Neuronal stem cell (in vitro differentiated cells): ENCODE results near the gene SAG.

Source experiments
- DNase-seq: peaks from one replicate; pipeline ENCODE4 v3.0.0-alpha.2; 2013; ENCODE audit warnings: low spot score
- H2AFZ ChIP-seq: one replicate; pipeline ENCODE4 v1.6.1; 2013; ENCODE audit warnings: mild to moderate bottlenecking, low read length, inconsistent platforms
- H2AK5ac ChIP-seq: 2 replicates; pipeline ENCODE4 v1.6.1; 2013; ENCODE audit warnings: low read depth, mild to moderate bottlenecking, inconsistent platforms, low read length, moderate library complexity, mixed read lengths
- H2BK120ac ChIP-seq: 2 replicates; pipeline ENCODE4 v1.6.1; 2013; ENCODE audit warnings: low read depth, mild to moderate bottlenecking, inconsistent platforms, low read length, moderate library complexity, mixed read lengths
- H2BK12ac ChIP-seq: one replicate; pipeline ENCODE4 v1.6.1; 2013; ENCODE audit warnings: low read length, inconsistent platforms
- H2BK15ac ChIP-seq: 2 replicates; pipeline ENCODE4 v1.6.1; 2013; ENCODE audit warnings: mild to moderate bottlenecking, low read length, inconsistent platforms, mixed read lengths
- H2BK5ac ChIP-seq: one replicate; pipeline ENCODE4 v1.6.1; 2013; ENCODE audit warnings: inconsistent platforms, mild to moderate bottlenecking, low read length, moderate library complexity
- H3K14ac ChIP-seq: one replicate; pipeline ENCODE4 v1.6.1; 2013; ENCODE audit warnings: low read length, inconsistent platforms
- H3K18ac ChIP-seq: 2 replicates; pipeline ENCODE4 v1.6.1; 2013; ENCODE audit warnings: low read length, inconsistent platforms
- H3K23ac ChIP-seq: 2 replicates; pipeline ENCODE4 v1.6.1; 2013; ENCODE audit warnings: low read depth, mild to moderate bottlenecking, mixed read lengths, low read length, inconsistent platforms; ENCODE audit not compliant: poor library complexity
- H3K27ac ChIP-seq: replicated peaks from 3 replicates; pipeline ENCODE4 v1.5.1; 2013; ENCODE audit warnings: low read length, inconsistent platforms
- H3K27me3 ChIP-seq, 3 experiments: 2 replicates each; pipeline ENCODE4 v1.6.1; 2013; ENCODE audit warnings: low read length in 3 of 3, mild to moderate bottlenecking in 2 of 3, inconsistent platforms in 1 of 3, low read depth in 1 of 3, mixed read lengths in 1 of 3, moderate library complexity in 1 of 3; ENCODE audit not compliant: control insufficient read depth in 3 of 3, insufficient read depth in 3 of 3
- H3K36me3 ChIP-seq, 2 donors: replicated peaks in 1 of 2; 2 replicates each; pipeline ENCODE4 v1.6.1; 2013; ENCODE audit warnings: low read length in 2 of 2; ENCODE audit not compliant: control insufficient read depth in 2 of 2, insufficient read depth in 2 of 2
- H3K4ac ChIP-seq: 2 replicates; pipeline ENCODE4 v1.6.1; 2013; ENCODE audit warnings: inconsistent platforms, mild to moderate bottlenecking, low read length, moderate library complexity
- H3K4me1 ChIP-seq, 2 donors: 1 replicate in 1 of 2; 2 replicates in 1 of 2; pipeline ENCODE4 v1.6.1; 2013; ENCODE audit warnings: low read length in 2 of 2, low read depth in 1 of 2; ENCODE audit not compliant: control insufficient read depth in 2 of 2, insufficient read depth in 1 of 2
- H3K4me2 ChIP-seq: one replicate; pipeline ENCODE4 v1.6.1; 2013; ENCODE audit warnings: mild to moderate bottlenecking, low read length, inconsistent platforms; ENCODE audit not compliant: insufficient read depth, poor library complexity, severe bottlenecking
- H3K4me3 ChIP-seq, 2 donors: 2 replicates each; pipeline ENCODE4 v1.5.1; 2013; ENCODE audit warnings: low read length in 2 of 2, mild to moderate bottlenecking in 2 of 2, inconsistent platforms in 1 of 2, moderate library complexity in 1 of 2
- H3K79me1 ChIP-seq: one replicate; pipeline ENCODE4 v1.6.1; 2013; ENCODE audit warnings: low read depth, mild to moderate bottlenecking, inconsistent platforms, low read length, moderate library complexity
- H3K9ac ChIP-seq: one replicate; pipeline ENCODE4 v1.6.1; 2013; ENCODE audit warnings: mild to moderate bottlenecking, low read depth, low read length, inconsistent platforms; ENCODE audit not compliant: poor library complexity
- H3K9me3 ChIP-seq, 2 donors: replicated peaks in 1 of 2; 2 replicates each; pipeline versions ENCODE3 to v1.6.1; 2013; ENCODE audit warnings: low read length in 2 of 2, mild to moderate bottlenecking in 2 of 2, inconsistent platforms in 1 of 2, low read depth in 1 of 2, mixed read lengths in 1 of 2, moderate library complexity in 1 of 2; ENCODE audit not compliant: control insufficient read depth in 2 of 2, insufficient read depth in 1 of 2
- H4K8ac ChIP-seq: one replicate; pipeline ENCODE4 v1.6.1; 2013; ENCODE audit warnings: low read depth, mild to moderate bottlenecking, inconsistent platforms, low read length, moderate library complexity
- H4K91ac ChIP-seq: one replicate; pipeline ENCODE4 v1.6.1; 2013; ENCODE audit warnings: low read length, low read depth, mild to moderate bottlenecking, inconsistent platforms; ENCODE audit not compliant: poor library complexity
- WGBS, 2 donors: extraction: QIAGEN DNeasy Blood & Tissue Kit; methylation state at CpG; one replicate each; pipeline ENCODE4 v1.1.7; 2013; ENCODE audit warnings: missing lambda C conversion rate in 2 of 2, mixed read lengths in 1 of 2; ENCODE audit not compliant: insufficient read length in 2 of 2, insufficient replicate concordance in 1 of 2; ENCODE audit errors: extremely low coverage in 2 of 2; 5-methylcytosine and 5-hydroxymethylcytosine counted together

SAG gene

GRCh38 chr2:233375490-233376314, 68.1 kb downstream of the SAG start:
- no peak overlapping the region for H3K4ac ChIP-seq
- no CpG with 5 or more reads among the region's 10 CpGs for WGBS, 2 donors

GRCh38 chr2:233379034-233379433, 71.4 kb downstream of the SAG start:
- H3K4me1 ChIP-seq: peaks cover 0 to 9% of the 10 kb centered on the region in 2 donors
- H3K4ac ChIP-seq: no peak overlapping the region
- no peak overlapping the region for H2AK5ac ChIP-seq
- no peak overlapping the region for H4K8ac ChIP-seq
- no peak overlapping the region for H3K9ac ChIP-seq
- no peaks in the 10 kb centered on the region for H3K27me3 ChIP-seq
- no peak overlapping the region for H2BK120ac ChIP-seq
- no peak for DNase-seq
- H3K36me3 ChIP-seq: peaks cover 0 to 5% of the 10 kb centered on the region in 2 donors
- no peak overlapping the region for H3K18ac ChIP-seq
- H2AFZ ChIP-seq: no peak overlapping the region
- H3K14ac ChIP-seq: no peak overlapping the region
- no peak overlapping the region for H2BK5ac ChIP-seq
- no peak overlapping the region for H4K91ac ChIP-seq
- no peak overlapping the region for H3K23ac ChIP-seq
- H3K4me3 ChIP-seq: no peak overlapping the region
- no peaks in the 10 kb centered on the region for H3K9me3 ChIP-seq
- no peak overlapping the region for H3K4me2 ChIP-seq
- no peak overlapping the region for H2BK15ac ChIP-seq
- H3K79me1 ChIP-seq: no peaks in the 10 kb centered on the region
- WGBS, 2 donors: no CpG with 5 or more reads among the region's 6 CpGs
- no peak overlapping the region for H3K27ac ChIP-seq
- no peak overlapping the region for H2BK12ac ChIP-seq

More at GRCh38 chr2:233375490-233376314, 68.1 kb downstream of the SAG start:
- Histone ChIP-seq H3K27ac (no peak overlapping the region), H2AK5ac (no peak overlapping the region), H3K27me3 (no peaks in the 10 kb centered on the region), H2BK15ac (no peak overlapping the region), H3K79me1 (no peaks in the 10 kb centered on the region), H2BK5ac (no peak overlapping the region), H3K9ac (peak overlapping the region; percentile 14), H3K4me3 (no peak overlapping the region), H3K18ac (no peak overlapping the region), H4K8ac (no peak overlapping the region), H2BK12ac (no peak overlapping the region), H3K9me3 (peaks cover 0 to 3% of the 10 kb centered on the region in 2 donors), H3K36me3 (peaks cover 0 to 14% of the 10 kb centered on the region in 2 donors), H4K91ac (no peak overlapping the region), H3K23ac (no peak overlapping the region), H2AFZ (no peak overlapping the region), H2BK120ac (no peak overlapping the region), H3K4me2 (no peak overlapping the region), H3K14ac (peak overlapping the region; percentile 65), H3K4me1 (peaks cover 0 to 9% of the 10 kb centered on the region in 2 donors)
- no peak for DNase-seq

- H2BK5ac ChIP-seq: no peak overlapping the region
- no CpG with 5 or more reads among the region's 1 CpG for WGBS, 2 donors
- H3K14ac ChIP-seq: no peak overlapping the region
- H2BK120ac ChIP-seq: no peak overlapping the region
- no peak for DNase-seq
- peaks cover 0 to 13% of the 10 kb centered on the region in 2 donors for H3K4me1 ChIP-seq
- no peak overlapping the region for H3K9ac ChIP-seq
- no peak overlapping the region for H3K4me3 ChIP-seq
- H3K79me1 ChIP-seq: peaks cover under 1% of the 10 kb centered on the region
- H3K9me3 ChIP-seq: no peaks in the 10 kb centered on the region
- no peak overlapping the region for H3K18ac ChIP-seq
- H3K4me2 ChIP-seq: no peak overlapping the region
- no peak overlapping the region for H2AK5ac ChIP-seq
- H3K27me3 ChIP-seq: no peaks in the 10 kb centered on the region
- H2AFZ ChIP-seq: no peak overlapping the region
- no peak overlapping the region for H3K27ac ChIP-seq
- H2BK12ac ChIP-seq: no peak overlapping the region
- peaks cover 0 to 5% of the 10 kb centered on the region in 2 donors for H3K36me3 ChIP-seq
- no peak overlapping the region for H2BK15ac ChIP-seq
- no peak overlapping the region for H3K4ac ChIP-seq
- no peak overlapping the region for H4K8ac ChIP-seq
- H4K91ac ChIP-seq: no peak overlapping the region
- no peak overlapping the region for H3K23ac ChIP-seq
These were observed 71.8 kb downstream of the SAG start for GRCh38 chr2:233379441-233379840.

GRCh38 chr2:233380132-233380895, 72.7 kb downstream of the SAG start:
- H3K4me3 ChIP-seq: no peak overlapping the region
- peaks cover 6 to 21% of the 10 kb centered on the region in 2 donors for H3K4me1 ChIP-seq
- H4K91ac ChIP-seq: no peak overlapping the region
- no peak overlapping the region for H3K14ac ChIP-seq
- H3K9me3 ChIP-seq: no peaks in the 10 kb centered on the region
- no peak overlapping the region for H3K9ac ChIP-seq
- peaks cover 0 to 5% of the 10 kb centered on the region in 2 donors for H3K36me3 ChIP-seq
- no CpG with 5 or more reads among the region's 13 CpGs for WGBS, 2 donors
- H3K79me1 ChIP-seq: peaks cover 8% of the 10 kb centered on the region
- no peak overlapping the region for H3K27ac ChIP-seq
- no peak overlapping the region for H3K4ac ChIP-seq
- no peak overlapping the region for H3K18ac ChIP-seq
- H2BK5ac ChIP-seq: no peak overlapping the region
- DNase-seq: no peak
- H4K8ac ChIP-seq: no peak overlapping the region
- H2BK120ac ChIP-seq: no peak overlapping the region
- H3K23ac ChIP-seq: no peak overlapping the region
- no peak overlapping the region for H2BK12ac ChIP-seq
- no peak overlapping the region for H3K4me2 ChIP-seq
- no peak overlapping the region for H2AFZ ChIP-seq
- no peak overlapping the region for H2BK15ac ChIP-seq
- H2AK5ac ChIP-seq: no peak overlapping the region
- H3K27me3 ChIP-seq: no peaks in the 10 kb centered on the region
